OCI-LY3 (cell line): Measurements from ENCODE around the gene VPS26A.

Source experiments
- H2AFZ ChIP-seq: fragments of 200-600, 300-600 bp; shearing (Covaris generic); 2 replicates; pipeline ENCODE4 v1.6.0; 2014; ENCODE audit warnings: antibody characterized with exemption, low read depth, low read length
- H3K27ac ChIP-seq: fragments of 200-600, 300-600 bp; sonication (generic); 2 replicates; pipeline ENCODE4 v1.5.1; 2014; ENCODE audit warnings: mild to moderate bottlenecking, low read length, moderate library complexity, mixed read lengths
- H3K27me3 ChIP-seq: fragments of 200-600, 300-600 bp; sonication (generic); 2 replicates; pipeline ENCODE4 v1.6.1; 2014; ENCODE audit warnings: low read depth, low read length, mixed read lengths
- H3K36me3 ChIP-seq: fragments of 200-600, 300-600 bp; sonication (generic); replicated peaks from 2 replicates; pipeline ENCODE3; 2014; ENCODE audit warnings: low read depth, low read length, mixed read lengths
- H3K4me1 ChIP-seq: fragments of 300-600, 200-600 bp; sonication (generic); 2 replicates; pipeline ENCODE4 v1.6.1; 2014; ENCODE audit warnings: low read length, mixed read lengths
- H3K4me2 ChIP-seq: fragments of 200-600, 300-600 bp; sonication (generic); 2 replicates; pipeline ENCODE4 v1.6.1; 2014; ENCODE audit warnings: low read length, mixed read lengths
- H3K4me3 ChIP-seq: fragments of 300-600, 200-600 bp; sonication (generic); 2 replicates; pipeline ENCODE4 v1.5.1; 2014; ENCODE audit warnings: antibody characterized with exemption, mild to moderate bottlenecking, low read length, moderate library complexity
- H3K79me2 ChIP-seq: fragments of 300-600, 200-600 bp; shearing (Covaris generic); 2 replicates; pipeline ENCODE4 v1.6.1; 2014; ENCODE audit warnings: mild to moderate bottlenecking, low read length, mixed read lengths
- H3K9ac ChIP-seq: fragments of 300-600, 200-600 bp; shearing (Covaris generic); 2 replicates; pipeline ENCODE4 v1.6.0; 2014; ENCODE audit warnings: mild to moderate bottlenecking, low read length, moderate library complexity
- H3K9me3 ChIP-seq: fragments of 200-600, 300-600 bp; shearing (Covaris generic); 2 replicates; pipeline ENCODE4 v1.6.1; 2014; ENCODE audit warnings: low read length, mixed read lengths; ENCODE audit not compliant: insufficient read depth
- H4K20me1 ChIP-seq: fragments of 200-600, 300-600 bp; sonication (generic); 2 replicates; pipeline ENCODE4 v1.6.1; 2016; ENCODE audit warnings: low read length, mixed read lengths; ENCODE audit not compliant: insufficient read depth
- CTCF ChIP-seq: fragments of 200-600, 300-600 bp; sonication (generic); IDR thresholded peaks from 2 replicates; pipeline ENCODE4 v1.5.1; 2014; ENCODE audit warnings: antibody characterized with exemption, low read length, low read depth
- EZH2phosphoT487 ChIP-seq: fragments of 200-600 bp; shearing (Covaris generic); IDR thresholded peaks from 2 replicates; pipeline ENCODE4 v1.6.1; 2018; ENCODE audit warnings: antibody characterized with exemption, mixed run types, low read depth

Gene VPS26A

GRCh38 chr10:69097729-69098128 lies 26.2 kb upstream of the VPS26A start:
- no peak overlapping the region for H3K4me3 ChIP-seq
- H3K4me2 ChIP-seq, result no peak overlapping the region
- H3K9ac ChIP-seq, result no peak overlapping the region
- TF ChIP-seq EZH2phosphoT487 (no peak), CTCF (no peak)
- peaks cover 6% of the 10 kb centered on the region for H3K36me3 ChIP-seq
- H3K4me1 ChIP-seq, result peaks cover 13% of the 10 kb centered on the region
- no peak overlapping the region for H2AFZ ChIP-seq
- H3K27ac ChIP-seq, result no peak overlapping the region
- H3K79me2 ChIP-seq, result peaks cover 19% of the 10 kb centered on the region
- H4K20me1 ChIP-seq, result peaks cover 46% of the 10 kb centered on the region
- no peaks in the 10 kb centered on the region for H3K9me3 ChIP-seq
- no peaks in the 10 kb centered on the region for H3K27me3 ChIP-seq

GRCh38 chr10:69100136-69100872 lies 23.7 kb upstream of the VPS26A start:
- H3K9me3 ChIP-seq, result no peaks in the 10 kb centered on the region
- H3K79me2 ChIP-seq, result peaks cover 8% of the 10 kb centered on the region
- TF ChIP-seq CTCF (no peak), EZH2phosphoT487 (no peak)
- H3K9ac ChIP-seq, result no peak overlapping the region
- no peak overlapping the region for H3K4me2 ChIP-seq
- peaks cover 9% of the 10 kb centered on the region for H3K4me1 ChIP-seq
- no peak overlapping the region for H3K4me3 ChIP-seq
- peaks cover 31% of the 10 kb centered on the region for H4K20me1 ChIP-seq
- no peak overlapping the region for H2AFZ ChIP-seq
- no peaks in the 10 kb centered on the region for H3K27me3 ChIP-seq
- no peak overlapping the region for H3K27ac ChIP-seq
- peaks cover 13% of the 10 kb centered on the region for H3K36me3 ChIP-seq

- no peak overlapping the region for H3K4me3 ChIP-seq
- no peak overlapping the region for H3K4me2 ChIP-seq
- H3K9ac ChIP-seq, result no peak overlapping the region
- H3K79me2 ChIP-seq, result peaks cover 2% of the 10 kb centered on the region
- TF ChIP-seq EZH2phosphoT487 (no peak), CTCF (no peak)
- H3K27me3 ChIP-seq, result no peaks in the 10 kb centered on the region
- H3K27ac ChIP-seq, result no peak overlapping the region
- H3K9me3 ChIP-seq, result no peaks in the 10 kb centered on the region
- no peak overlapping the region for H2AFZ ChIP-seq
- H4K20me1 ChIP-seq, result peaks cover 20% of the 10 kb centered on the region
- peaks cover 15% of the 10 kb centered on the region for H3K36me3 ChIP-seq
- peaks cover under 1% of the 10 kb centered on the region; the same call in 1 of the 2 replicates for H3K4me1 ChIP-seq
These were observed 22.4 kb upstream of the VPS26A start for GRCh38 chr10:69101451-69102095.

GRCh38 chr10:69102440-69102839 lies 21.5 kb upstream of the VPS26A start:
- Histone ChIP-seq H3K4me2 (no peak overlapping the region), H3K79me2 (no peaks in the 10 kb centered on the region), H3K27ac (no peak overlapping the region), H3K36me3 (peaks cover 15% of the 10 kb centered on the region), H3K4me1 (no peaks in the 10 kb centered on the region), H3K9ac (no peak overlapping the region), H3K9me3 (no peaks in the 10 kb centered on the region), H3K4me3 (no peak overlapping the region), H2AFZ (no peak overlapping the region), H3K27me3 (no peaks in the 10 kb centered on the region), H4K20me1 (peaks cover 16% of the 10 kb centered on the region)
- TF ChIP-seq CTCF (no peak), EZH2phosphoT487 (no peak)
